GM18868 (cell line): Measurements from ENCODE around the gene IP6K1.
"Not testable (repeated sequence)": the region's sequence is repeated elsewhere in the genome, so short reads cannot be mapped to it uniquely, and the experiment has no call there.

Experiments
- ATAC-seq: cut with Tn5 transposase; IDR thresholded peaks from one replicate; pipeline ENCODE4 v1.9.1; 2021; ENCODE audit warnings: mild to moderate bottlenecking, moderate library complexity; ENCODE audit not compliant: unreplicated experiment

Gene IP6K1

DNA sequence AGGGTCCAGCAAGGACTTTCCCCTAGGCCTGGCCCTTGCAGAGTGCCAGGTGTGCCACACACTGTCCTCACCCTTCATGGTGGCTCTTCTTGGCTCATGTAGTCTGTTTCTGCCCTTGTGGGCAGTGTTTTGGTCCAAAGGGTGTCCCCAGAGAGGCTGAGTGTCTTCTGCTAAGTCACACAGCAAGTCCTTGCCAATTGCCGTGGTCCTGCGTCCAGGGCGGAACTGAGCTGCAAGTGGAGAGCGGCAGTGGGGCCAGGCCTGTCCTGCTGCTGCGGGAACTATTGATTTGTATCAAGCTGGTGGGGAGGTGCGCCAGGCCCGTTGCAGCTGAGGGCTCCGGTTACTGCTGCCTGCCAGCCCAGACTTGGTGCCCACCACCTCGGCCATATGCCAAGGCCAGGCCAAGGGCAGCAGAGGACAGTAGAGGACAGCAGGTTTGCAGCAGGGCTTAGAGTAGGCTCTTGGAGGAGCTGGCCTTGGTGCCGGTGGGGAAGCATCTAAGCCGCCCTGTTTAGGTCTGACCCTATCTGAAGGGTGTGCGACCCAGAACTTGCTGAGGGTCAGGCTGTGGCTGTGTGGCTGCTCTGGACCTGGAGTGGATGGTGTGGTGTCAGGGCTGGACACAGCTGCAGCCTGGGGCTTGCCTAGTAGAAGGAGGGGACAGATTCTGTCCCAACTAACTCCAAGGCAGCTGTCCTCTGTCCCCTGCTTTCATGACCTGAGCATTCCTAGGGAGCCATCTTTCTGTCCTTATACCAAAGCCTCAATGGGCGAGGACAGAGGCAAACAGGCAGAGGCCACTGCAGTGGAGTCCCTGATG, 71.4 kb downstream of the IP6K1 start:
- no peak for ATAC-seq

DNA sequence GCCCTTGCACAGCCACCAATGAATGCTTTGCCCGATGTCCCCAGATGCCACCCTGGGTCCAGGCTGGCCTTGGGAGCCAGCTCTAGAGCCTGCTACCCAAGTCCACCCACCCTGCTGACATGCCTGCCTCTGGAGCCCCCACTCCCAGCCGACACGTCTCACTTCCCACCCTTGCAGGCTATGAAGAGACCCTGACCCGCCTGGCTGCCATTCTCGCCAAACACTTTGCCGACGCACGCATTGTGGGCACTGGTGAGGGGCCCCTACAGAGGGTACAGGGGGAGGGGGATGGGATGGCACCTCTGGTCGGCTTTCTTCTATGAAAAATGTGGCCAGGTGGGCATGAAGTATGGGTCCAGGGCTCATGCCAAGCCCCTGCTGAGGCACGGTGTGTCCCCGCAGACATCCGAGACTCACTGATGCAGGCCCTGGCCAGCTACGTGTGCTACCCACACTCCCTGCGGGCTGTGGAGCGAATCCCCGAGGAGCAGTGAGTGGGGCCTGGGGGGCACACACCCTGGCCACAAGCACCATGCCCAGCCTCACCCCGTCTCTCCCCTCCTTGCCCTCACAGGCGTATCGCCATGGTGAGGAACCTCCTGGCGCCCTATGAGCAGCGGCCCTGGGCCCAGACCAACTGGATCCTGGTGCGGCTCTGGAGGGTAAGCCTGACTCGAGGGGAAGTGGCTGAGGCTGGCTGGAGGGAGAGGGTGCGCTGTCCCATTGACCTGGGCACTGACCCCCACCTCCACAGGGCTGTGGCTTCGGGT, 72.8 kb downstream of the IP6K1 start:
- ATAC-seq: no peak

DNA sequence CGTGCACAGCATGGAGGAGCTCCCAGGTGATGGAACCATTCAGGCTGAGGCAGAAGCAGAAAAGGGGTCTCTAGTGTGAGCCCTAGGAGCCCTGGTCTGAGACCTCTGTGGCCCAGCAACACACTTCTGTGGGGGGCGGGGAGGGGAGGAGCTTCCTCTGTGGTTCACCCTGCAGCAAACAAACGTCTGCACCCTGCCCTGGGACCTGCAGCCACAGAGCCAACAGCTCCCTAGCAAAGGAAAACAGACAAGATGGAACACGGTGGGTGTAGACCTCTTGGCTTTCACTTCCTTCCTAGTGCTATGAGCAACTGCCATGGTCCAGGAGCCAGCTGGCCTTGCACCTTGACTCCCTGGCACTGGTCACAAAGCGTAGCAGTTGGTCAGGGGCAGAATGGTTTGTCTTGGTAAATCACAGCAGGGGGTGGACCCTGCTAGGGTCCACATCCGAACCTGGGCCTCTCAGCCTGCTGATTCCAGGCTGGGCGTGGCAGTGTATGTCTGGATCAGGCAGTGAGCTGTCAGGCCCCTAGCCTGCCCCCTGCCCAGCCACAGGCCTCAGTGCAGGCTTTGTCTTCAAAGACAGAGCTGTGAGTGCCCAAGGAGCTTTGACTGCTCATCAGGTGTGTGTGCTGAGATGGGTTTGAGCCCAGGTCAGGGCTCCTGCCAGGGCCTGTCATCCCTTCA, 73.6 kb downstream of the IP6K1 start:
- no peak for ATAC-seq

DNA sequence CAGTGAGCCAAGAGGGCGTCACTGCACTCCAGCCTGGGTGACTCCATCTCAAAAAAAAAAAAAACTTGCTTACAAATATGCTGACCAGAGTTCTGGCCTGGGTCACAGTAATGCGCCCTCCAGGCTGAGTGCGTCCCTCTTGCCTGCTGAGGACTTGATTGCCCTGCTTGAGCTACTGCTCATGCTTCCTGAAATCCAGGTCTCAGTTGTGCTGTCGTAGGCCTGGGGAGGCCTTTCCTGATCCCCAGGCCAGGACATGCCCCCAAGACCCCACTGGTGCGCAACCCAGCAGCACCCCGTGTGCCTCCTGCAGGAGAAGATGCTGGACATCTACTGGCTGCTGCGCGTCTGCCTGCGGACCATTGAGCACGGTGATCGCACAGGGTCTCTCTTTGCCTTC, 74.2 kb downstream of the IP6K1 start:
- ATAC-seq: no peak

DNA sequence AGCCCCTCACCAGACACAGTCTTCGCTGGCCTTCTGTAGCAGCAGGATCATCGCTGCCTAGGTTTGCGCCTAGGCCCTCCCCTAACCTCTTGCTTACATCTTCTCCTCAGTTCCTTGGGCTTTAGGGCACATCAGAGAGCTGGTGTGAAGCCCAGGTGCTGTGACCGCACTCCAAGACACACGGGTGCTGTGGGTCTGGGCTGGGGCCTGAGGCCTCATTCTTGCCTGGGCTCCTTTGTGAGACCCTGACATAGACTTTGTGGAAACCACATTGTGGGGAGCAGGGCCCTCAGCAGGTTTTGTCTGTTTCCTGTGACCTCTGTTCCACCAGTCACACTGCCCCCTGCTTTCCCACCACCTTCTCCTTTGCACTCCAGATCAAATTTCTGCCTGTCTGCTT, 74.9 kb downstream of the IP6K1 start:
- ATAC-seq: no peak

DNA sequence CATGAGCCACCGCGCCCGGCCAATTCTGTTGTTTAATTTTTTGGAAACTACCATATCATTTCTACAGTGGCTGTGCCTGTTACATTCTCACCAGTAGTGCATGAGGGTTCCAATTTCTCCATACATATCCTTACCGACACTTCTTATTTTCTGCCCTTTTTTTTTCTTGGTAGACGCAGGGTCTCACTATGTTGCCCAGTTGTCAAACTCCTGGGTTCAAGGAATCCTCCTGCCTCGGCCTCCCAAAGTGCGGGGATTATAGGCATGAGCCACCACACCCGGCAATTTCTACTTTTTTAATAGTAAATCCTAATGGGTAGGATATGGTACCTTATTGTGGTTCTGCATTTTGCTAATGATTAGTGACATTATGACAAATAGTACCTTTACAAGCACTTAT, 76.5 kb downstream of the IP6K1 start:
- no peak for ATAC-seq

DNA sequence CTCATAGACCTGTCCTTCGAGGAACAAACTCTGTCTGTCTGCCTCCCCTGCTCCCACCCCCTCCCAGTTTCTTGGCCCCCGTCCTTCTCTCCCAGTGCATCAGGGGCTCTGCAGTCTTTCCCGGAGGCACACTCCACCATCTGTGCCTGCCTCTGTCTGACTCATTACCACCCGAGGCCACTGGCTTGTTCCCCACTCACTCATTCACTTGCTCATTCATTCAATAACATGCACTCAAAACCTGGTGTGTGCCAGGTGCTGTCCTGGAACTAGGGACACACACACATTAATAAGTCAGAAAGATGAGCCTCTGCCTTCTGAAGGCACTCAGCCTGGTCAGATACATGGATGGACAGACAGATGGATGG, 79.2 kb downstream of the IP6K1 start:
- no peak for ATAC-seq

DNA sequence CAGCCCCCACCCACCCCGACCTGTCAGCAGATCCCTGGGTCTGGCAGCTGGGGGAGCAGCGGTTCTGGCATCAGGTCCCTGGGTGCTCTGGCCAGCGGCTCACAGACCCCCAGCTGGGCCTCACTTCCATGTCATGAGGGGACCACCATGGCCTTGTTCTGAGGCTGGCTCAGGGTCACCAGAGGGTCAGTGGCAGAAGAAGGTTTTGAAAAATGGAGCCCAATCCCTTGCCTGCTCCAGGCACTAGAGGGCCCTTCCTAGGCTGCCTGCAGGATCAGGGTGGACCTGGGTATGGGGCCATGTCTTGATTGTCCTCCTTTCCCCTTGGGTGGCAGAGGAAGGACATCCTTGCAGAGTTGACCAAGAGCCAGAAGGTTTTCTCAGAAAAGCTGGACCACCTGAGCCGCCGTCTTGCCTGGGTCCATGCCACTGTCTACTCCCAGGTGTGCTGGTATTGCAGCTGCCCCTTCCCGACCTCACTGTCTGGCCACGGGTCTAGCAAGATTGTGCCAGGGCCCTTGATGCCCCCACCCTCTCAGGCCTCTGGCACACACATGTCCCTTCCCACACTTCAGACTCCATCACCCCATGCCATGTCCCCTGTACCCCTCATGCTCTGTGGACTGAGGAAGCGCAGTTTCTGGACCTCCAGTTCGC, 79.8 kb downstream of the IP6K1 start:
- ATAC-seq: no peak

DNA sequence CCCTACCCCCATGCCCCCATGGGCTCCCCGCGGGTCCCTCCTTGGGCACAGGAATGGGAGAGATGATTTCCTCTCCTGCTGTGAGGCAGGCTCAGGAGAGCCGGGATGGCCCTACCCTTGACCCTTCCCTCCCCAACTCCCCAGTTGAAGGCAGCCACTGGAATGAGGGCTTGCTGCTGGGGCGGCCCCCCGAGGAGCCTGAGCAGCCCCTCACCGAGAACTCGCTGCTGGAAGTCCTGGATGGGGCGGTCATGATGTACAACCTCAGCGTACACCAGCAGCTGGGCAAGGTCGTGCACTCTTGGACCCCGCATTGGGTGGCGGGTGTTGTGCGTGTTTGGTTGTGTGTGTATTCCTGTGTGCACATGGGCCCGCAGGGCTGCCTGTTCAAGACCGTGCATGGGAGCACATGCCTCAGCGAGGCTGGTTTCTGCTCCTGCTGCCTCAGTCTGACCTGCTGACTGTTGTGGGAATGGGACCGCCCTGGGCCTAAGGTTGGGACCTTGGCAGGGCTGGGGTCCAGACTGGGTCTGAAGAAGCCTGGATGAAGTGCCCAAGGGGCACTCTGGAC, 80.9 kb downstream of the IP6K1 start:
- ATAC-seq: no peak

DNA sequence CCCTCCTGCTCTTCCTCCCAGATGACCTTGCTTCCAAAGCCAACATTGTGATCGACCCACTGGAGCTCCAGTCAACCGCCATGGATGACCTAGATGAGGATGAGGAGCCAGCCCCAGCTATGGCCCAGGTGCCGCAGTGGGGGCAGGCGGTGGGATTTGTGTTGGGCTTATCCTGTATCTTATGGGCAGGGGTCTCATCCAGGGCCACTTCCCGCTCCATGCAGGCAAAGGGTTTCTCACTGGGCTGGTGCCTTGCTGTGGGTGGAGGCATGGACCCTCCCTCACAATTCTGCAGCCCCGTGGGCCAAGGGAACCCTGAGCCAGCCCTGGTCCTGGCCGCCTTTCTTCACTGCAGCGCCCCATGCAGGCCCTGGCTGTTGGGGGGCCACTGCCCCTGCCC, 81.7 kb downstream of the IP6K1 start:
- ATAC-seq: no peak

DNA sequence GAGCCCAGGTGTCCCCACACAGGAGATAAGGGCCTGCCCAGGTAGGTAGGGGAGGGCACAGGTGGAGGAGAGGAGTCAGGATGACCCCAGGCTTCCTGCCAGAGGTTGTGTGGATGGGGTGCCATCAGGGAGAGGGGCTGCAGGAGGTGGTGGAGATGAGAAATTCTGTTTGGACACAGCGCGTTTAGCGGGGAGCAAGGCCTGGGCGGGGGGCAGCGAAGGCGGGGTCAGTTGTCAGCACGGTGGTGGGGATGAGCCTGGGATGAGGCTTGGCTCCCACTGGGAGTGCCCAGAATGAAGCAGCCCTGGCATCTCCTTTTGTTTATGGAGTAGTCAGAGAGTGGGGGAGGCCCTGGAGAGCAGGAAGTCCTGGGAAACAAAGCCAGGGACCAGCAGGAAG, 82.4 kb downstream of the IP6K1 start:
- no peak for ATAC-seq

DNA sequence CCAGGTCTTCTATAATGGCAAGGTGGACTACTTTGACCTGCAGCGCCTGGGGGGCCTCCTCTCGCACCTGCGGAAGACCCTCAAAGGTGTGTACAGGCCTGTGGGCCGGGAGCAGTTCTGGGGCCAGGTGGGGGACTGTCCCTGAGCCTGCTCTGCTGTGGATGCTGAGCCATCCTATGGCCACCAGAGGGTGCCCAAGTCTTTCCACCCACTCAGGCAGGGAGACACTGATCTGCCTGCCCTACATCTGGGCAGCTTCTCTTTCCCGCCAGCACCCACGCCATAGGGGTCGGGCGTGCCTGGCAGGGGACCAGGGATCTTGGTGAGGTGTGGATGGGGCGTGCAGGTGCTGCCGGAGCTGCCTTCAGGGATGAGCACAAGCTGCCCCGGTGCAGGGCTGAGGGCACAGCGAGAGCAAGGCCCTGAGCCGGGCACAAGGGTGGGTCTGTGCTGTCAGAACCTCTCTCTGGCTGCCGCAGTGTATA, 82.9 kb downstream of the IP6K1 start:
- ATAC-seq: peak; percentile 82

DNA sequence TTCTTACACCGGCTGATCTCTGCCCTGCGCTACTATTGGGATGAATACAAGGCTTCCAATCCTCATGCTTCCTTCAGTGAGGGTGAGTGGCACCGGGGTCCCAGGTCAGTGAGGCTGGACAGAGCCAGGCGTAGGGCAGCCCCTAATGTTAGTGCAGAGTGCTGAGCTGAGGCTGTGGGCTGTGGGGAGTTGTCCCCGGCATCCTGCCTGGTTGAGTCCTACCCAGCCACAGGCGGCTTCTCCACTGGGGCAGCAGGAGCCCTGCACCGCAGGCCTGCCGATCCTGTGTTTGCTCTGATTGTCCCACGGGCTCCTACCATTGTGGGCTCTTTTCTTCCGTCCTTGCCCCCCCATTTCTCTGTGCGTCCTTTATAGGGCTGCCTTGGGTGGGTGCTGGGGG, 83.7 kb downstream of the IP6K1 start:
- ATAC-seq: no peak

DNA sequence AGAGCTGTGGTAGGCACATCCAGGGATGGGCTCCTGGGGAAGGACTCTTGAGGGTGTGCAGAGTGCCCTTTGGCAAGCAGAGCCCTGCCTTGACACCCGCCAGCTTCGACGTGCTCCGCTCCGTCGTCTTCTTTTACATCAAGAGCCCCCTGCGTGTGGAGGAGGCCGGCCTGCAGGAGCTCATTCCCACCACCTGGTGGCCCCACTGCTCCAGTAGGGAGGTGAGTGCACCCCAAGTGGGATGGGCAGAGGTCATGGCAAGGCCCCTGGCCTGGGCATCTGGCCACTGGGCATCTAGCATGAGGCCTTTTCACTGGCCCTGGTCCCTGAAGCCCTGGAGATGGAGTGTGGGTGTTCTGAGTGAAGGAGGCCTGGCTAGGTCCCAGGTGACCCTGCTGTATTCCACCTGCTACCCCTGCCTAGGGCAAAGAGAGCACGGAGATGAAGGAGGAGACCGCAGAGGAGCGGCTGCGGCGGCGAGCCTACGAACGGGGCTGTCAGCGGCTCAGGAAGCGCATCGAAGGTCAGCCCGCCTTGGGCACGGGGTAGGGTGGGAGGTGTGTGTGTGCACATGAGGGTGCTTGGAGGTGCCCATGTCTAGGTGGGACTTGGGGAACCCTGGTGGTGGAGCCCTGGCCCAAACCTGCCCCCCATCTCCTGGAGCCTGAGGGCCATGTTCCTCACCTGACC, 84.8 kb downstream of the IP6K1 start:
- no peak for ATAC-seq

DNA sequence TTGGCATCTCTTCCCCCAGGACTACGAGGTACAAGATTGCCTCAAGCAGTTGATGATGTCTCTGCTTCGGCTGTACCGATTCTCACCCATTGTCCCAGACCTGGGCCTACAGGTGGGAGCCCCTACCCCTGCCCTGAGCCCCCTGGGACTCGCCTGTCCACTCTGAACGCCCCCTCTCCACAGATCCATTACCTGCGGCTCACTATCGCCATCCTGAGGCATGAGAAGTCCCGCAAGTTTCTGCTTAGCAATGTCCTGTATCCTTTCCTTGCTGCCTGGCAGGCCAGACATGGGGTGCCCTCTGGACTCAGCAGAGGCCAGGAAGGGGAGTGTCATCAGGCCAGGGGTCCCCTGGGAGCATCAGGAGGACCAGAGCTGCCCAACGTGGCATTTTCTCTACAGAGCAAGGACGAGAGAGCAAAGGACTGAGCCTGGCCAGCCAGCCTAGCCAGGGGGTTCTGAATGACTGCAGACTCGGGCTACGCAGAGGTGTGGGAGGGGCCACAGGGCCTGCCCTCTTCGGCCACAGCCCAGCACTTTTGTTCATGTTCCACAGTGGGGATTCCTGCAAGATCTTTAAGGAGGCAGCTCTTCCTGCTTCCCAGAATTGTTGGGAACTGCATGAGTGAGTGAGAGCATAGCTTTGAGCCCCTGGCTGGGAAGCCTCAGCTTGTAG, 85.8 kb downstream of the IP6K1 start:
- ATAC-seq: no peak

DNA sequence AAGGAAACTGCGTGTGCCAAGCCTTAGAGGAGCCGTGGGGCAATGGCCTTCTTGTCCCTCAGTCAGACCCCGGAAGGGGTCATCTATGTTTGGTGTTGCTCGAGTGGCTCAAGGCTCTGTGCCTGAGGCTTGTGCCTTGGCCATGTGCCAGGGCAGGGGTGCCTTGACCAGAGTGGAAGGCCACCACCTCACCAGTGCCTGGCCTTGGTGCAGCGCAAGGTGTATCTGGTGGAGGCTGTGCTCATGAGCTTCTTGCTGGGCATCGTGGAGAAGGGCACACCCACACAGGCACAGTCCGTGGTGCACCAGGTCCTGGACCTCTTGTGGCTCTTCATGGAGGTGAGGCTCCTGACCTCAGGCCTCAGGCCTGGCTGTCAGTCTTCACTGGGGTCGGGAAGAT, 86.3 kb downstream of the IP6K1 start:
- no peak for ATAC-seq

DNA sequence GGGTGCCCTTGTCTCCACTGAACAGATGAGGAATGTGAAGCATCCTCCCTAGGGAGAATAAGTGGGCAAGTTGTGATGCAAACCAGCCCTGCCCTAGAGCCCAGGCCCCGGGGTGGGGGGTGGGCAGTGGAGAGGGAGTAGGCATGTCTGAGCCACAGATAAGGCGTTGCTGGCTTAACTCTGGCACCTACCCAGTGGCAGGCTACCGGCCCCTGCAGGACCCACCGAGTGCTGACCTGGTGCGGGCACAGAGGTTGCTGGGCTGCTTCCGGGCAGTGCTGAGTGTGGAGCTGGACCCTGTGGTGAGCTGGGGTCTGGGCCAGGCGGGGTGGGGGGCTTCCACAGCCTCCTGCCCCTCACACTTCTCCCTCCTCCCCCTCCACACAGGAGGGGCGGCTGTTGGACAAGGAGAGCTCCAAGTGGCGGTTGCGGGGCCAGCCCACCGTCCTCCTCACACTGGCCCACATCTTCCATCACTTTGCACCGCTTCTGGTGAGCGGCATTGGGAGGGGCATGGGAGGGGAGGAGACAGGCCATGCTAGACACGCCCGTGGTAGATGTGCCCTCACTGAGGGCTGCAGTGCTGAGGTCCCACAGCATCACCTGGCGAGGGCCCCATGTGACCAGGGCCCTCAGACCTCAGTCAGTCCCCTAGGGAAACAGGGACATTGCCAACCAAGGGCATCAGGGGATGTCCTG, 86.9 kb downstream of the IP6K1 start:
- ATAC-seq: no peak

DNA sequence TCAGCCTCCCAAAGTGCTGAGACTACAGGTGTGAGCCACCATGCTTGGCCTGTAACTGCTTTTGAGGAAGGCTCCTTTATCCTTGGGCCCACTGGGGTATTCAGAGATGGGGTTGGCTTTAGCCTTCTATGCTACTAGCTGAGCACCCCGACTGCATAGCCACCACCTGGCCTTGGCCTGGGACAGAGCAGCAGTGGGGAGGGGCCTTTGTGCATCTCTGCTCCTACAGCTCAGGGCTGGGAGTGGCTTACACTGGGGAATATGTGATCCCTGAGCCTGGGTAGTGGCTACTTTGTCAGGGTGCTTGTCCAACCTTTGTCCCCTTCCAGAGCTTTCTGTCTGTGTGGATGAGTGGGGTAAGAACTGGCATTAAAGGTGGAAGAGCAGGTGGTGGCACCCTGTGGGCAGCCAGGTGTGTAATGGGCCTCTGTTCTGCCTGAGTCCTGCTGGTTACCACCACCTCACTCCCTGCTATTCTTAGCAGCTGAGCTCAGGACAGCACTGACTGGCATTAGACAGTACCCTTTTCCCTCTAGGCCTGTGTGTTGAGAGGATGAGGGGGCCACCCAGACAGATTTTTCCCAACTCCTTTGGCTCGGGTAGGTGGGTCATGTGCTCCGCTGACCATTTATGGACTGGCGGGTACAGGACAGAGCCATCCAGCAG, 90.9 kb downstream of the IP6K1 start:
- ATAC-seq: not testable (repeated sequence)
